C4-2B (cell line): ENCODE measurements around the gene SNED1.

Experiments
- CTCF ChIP-seq: fragments of 450-650 bp; conservative IDR thresholded peaks from 2 replicates; pipeline ENCODE4 v1.5.1; 2017; ENCODE audit warnings: mild to moderate bottlenecking
- ZFX ChIP-seq: fragments of 450-650 bp; IDR thresholded peaks from 2 replicates; pipeline ENCODE4 v1.6.1; 2017

- no peak for TF ChIP-seq CTCF
- no peak for TF ChIP-seq ZFX
These were observed 108.8 kb downstream of the SNED1 start for GRCh38 chr2:241107031-241107783.
